PC-3 (cell line): ENCODE data around the gene TSPEAR. TPM values are rescaled to one million over a fixed set of nuclear protein-coding genes. Genes with fewer than 3 reads are reported as not detected.
"Not testable (repeated sequence)": the region's sequence is repeated elsewhere in the genome, so short reads cannot be mapped to it uniquely, and the experiment has no call there.

ENCODE experiments used
- ATAC-seq: fragments of 200-7000 bp; cut with Tn5 transposase; 2 replicates; pipeline ENCODE4 v1.9.1; 2020; ENCODE audit warnings: mild to moderate bottlenecking, moderate library complexity
- BruUV-seq: library from RNA; stranded (reverse); fragments of 400-500 nt; replicated peaks from 2 replicates; lab custom pipeline; 2021; lab: Mats Ljungman, UMichigan
- CTCF ChIA-PET: fragments of 300-600 bp; sonication (Branson Sonifier 250); formaldehyde crosslinking; loops from one replicate; lab custom pipeline; 2022; ENCODE audit warnings: antibody characterized with exemption; lab: Charles Lee
- POLR2A ChIA-PET: fragments of 300-600 bp; sonication (Branson Sonifier 250); formaldehyde crosslinking; loops from one replicate; lab custom pipeline; 2022; ENCODE audit warnings: antibody characterized with exemption; ENCODE audit not compliant: unreplicated experiment; lab: Charles Lee
- DNase-seq: peaks from one replicate; pipeline ENCODE4 v3.0.0-alpha.2; 2015
- H2AFZ ChIP-seq: fragments of 300-600 bp; sonication (generic); 2 replicates; pipeline ENCODE4 v1.6.0; 2016; ENCODE audit warnings: antibody characterized with exemption, low read length
- H3F3A ChIP-seq: fragments of 300-600 bp; sonication (generic); one replicate; pipeline ENCODE4 v1.6.0; 2017; ENCODE audit warnings: antibody characterized with exemption, low read length, control low read depth, mild to moderate bottlenecking; ENCODE audit not compliant: unreplicated experiment
- H3K27ac ChIP-seq: fragments of 300-600 bp; sonication (generic); 2 replicates; pipeline ENCODE4 v1.5.1; 2016; ENCODE audit warnings: mild to moderate bottlenecking, low read length
- H3K27me3 ChIP-seq: fragments of 300-600 bp; sonication (generic); 2 replicates; pipeline ENCODE4 v1.6.1; 2016; ENCODE audit warnings: low read length, mixed read lengths
- H3K36me3 ChIP-seq: fragments of 300-600 bp; sonication (generic); 2 replicates; pipeline ENCODE4 v1.6.1; 2016; ENCODE audit warnings: low read depth, mixed run types, low read length, mixed read lengths
- H3K4me1 ChIP-seq: fragments of 300-600 bp; sonication (generic); 2 replicates; pipeline ENCODE4 v1.5.1; 2016; ENCODE audit warnings: low read length; ENCODE audit not compliant: insufficient read depth
- H3K4me2 ChIP-seq: fragments of 300-600 bp; sonication (generic); 2 replicates; pipeline ENCODE4 v1.6.0; 2016; ENCODE audit warnings: low read length
- H3K4me3 ChIP-seq: fragments of 300-600 bp; sonication (generic); 2 replicates; pipeline ENCODE4 v1.5.1; 2016; ENCODE audit warnings: mild to moderate bottlenecking, low read length, mixed read lengths
- H3K79me2 ChIP-seq: fragments of 300-600 bp; sonication (generic); 2 replicates; pipeline ENCODE4 v1.6.1; 2017; ENCODE audit warnings: low read length, mixed read lengths
- H3K9ac ChIP-seq: fragments of 300-600 bp; sonication (generic); 2 replicates; pipeline ENCODE4 v1.6.0; 2016; ENCODE audit warnings: mild to moderate bottlenecking, low read length
- H3K9me2 ChIP-seq: fragments of 300-600 bp; sonication (generic); replicated peaks from 2 replicates; pipeline ENCODE4 v1.6.1; 2016; ENCODE audit warnings: mixed run types, low read length, mixed read lengths
- H3K9me3 ChIP-seq: fragments of 300-600 bp; sonication (generic); 2 replicates; pipeline ENCODE4 v1.6.1; 2016; ENCODE audit warnings: low read length, mixed read lengths
- H4K20me1 ChIP-seq: fragments of 300-600 bp; sonication (generic); 2 replicates; pipeline ENCODE4 v1.6.1; 2016; ENCODE audit warnings: low read length, mixed read lengths
- CTCF ChIP-seq: fragments of 300-600 bp; sonication (generic); conservative IDR thresholded peaks from 2 replicates; pipeline ENCODE4 v1.5.1; 2017; ENCODE audit warnings: antibody characterized with exemption, low read depth, mild to moderate bottlenecking, low read length
- EZH2 ChIP-seq: fragments of 300-600 bp; sonication (generic); IDR thresholded peaks from one replicate; pipeline ENCODE4 v1.6.1; 2017; ENCODE audit warnings: antibody characterized with exemption, mild to moderate bottlenecking, low read length; ENCODE audit not compliant: unreplicated experiment
- EZH2phosphoT487 ChIP-seq: fragments of 300-600 bp; sonication (generic); IDR thresholded peaks from 2 replicates; pipeline ENCODE4 v1.6.1; 2018; ENCODE audit warnings: mild to moderate bottlenecking, antibody characterized with exemption, low read length, borderline replicate concordance
- intact Hi-C: fragments of 100-400 bp; cut with micrococcal nuclease; formaldehyde crosslinking; loops from 2 replicates; pipeline ENCODE4 v1.9.0; 2023
- total RNA-seq: library from RNA; depleted of rRNA; stranded (reverse); fragments of >200 nt; gene quantifications from 2 replicates; pipeline ENCODE4 v1.2.3, GENCODE V29; 2014

The TSPEAR gene
- total RNA-seq, 1 experiment from 2014 or later: 2.1 TPM

DNA sequence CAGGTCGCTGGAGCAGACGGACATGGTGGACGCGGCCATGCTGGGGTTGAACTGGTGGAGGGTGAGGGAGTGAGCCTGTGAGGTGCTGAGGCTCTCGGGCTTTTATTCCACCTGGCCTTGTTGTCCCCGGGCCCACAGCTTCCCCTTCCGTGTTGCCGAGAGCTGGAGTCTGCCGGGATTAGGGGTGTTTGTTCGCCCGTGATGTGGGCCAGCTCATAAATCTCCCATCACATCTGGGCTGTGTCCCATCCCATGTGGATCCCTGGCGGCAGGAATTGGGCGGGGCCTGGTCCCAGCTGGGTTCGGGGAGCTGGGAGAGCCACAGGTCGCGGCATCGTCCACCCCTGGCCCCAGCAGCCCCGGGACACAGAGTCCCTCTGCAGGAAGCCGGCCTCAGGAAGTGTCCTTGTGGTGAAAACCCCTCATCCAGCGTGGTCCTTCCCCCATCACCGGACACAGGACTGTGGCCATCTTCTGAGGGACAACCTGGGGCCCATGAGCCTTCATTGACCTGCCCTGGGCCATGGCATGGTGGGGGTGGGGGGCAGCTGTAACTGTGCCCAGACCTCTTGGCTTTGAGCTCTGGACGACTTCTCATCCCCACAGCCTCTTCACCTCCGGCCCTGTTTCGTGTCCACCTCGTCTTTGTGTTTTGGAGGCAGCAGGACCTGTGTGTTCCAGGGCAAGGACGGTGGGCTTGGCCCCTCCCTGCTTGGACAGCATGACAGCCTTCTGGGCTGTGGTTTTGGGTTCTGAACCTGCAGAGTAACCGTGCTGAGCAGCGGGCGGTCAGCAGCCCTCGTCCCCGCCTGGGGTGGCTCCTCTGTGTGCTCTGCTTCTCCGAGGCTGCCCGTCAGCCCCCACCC lies 118.7 kb downstream of the TSPEAR start, which contains the start of gene KRTAP10-6:
KRTAP10-6 (minus strand) TSS at position 60 of the 866 bp plus-strand sequence; CDS start at position 39, 21 bp downstream.
- CTCF ChIA-PET: no interaction called here
- POLR2A ChIA-PET: no interaction called here

DNA sequence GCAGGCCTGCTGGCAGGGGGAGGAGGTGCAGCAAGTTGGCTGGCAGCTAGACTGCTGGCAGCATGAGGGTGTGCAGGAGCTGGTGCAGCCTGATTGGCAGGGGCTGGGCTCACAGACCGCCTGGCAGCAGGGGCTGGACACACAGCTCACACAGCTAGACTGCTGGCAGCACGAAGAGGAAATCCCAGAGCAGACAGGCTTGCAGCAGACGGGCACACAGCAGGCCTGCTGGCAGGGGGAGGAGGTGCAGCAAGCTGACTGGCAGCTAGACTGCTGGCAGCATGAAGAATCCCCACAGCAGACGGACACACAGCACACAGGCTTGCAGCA lies 119.6 kb downstream of the TSPEAR start:
- ATAC-seq, H3K27ac ChIP-seq, H3K9ac ChIP-seq, H3K9me2 ChIP-seq, H3K27me3 ChIP-seq, H3K36me3 ChIP-seq, H2AFZ ChIP-seq, POLR2A ChIA-PET, intact Hi-C loops, H3K79me2 ChIP-seq, H3K4me3 ChIP-seq, H3F3A ChIP-seq, BruUV-seq, H4K20me1 ChIP-seq, DNase-seq, H3K9me3 ChIP-seq, CTCF ChIA-PET, H3K4me2 ChIP-seq: not testable (repeated sequence)
- peaks cover 11% of the 10 kb centered on the region for H3K4me1 ChIP-seq

More for the DNA sequence above, 118.7 kb downstream of the TSPEAR start, which contains the start of gene KRTAP10-6:
- Histone ChIP-seq H3K9me3 (no peaks in the 10 kb centered on the region), H3K36me3 (no peaks in the 10 kb centered on the region), H4K20me1 (no peaks in the 10 kb centered on the region), H3K4me2 (no peak within 1 kb of the TSS), H3K27me3 (no peaks in the 10 kb centered on the region), H3K4me1 (peaks cover 12% of the 10 kb centered on the region), H3K9ac (no peak within 1 kb of the TSS), H2AFZ (no peak within 1 kb of the TSS), H3F3A (no peaks in the 10 kb centered on the region), H3K4me3 (no peak within 1 kb of the TSS), H3K27ac (no peak within 1 kb of the TSS), H3K9me2 (no peaks in the 10 kb centered on the region), H3K79me2 (no peaks in the 10 kb centered on the region)
- no TSS peak for BruUV-seq
- no peak for TF ChIP-seq EZH2
- TF ChIP-seq CTCF: no peak
- TF ChIP-seq EZH2phosphoT487: no peak
- no peak for DNase-seq
- intact Hi-C loops: no loop called here
- ATAC-seq: no peak

GRCh38 chr21:44590897-44591800 lies 120.2 kb downstream of the TSPEAR start:
- H3K79me2 ChIP-seq, POLR2A ChIA-PET, H3K27me3 ChIP-seq, DNase-seq, H4K20me1 ChIP-seq, H3K9me3 ChIP-seq, H3K9ac ChIP-seq, H3K27ac ChIP-seq, H2AFZ ChIP-seq, H3K4me2 ChIP-seq, H3K9me2 ChIP-seq, intact Hi-C loops, BruUV-seq, ATAC-seq, H3K36me3 ChIP-seq, H3K4me1 ChIP-seq, CTCF ChIA-PET, H3F3A ChIP-seq, H3K4me3 ChIP-seq: not testable (repeated sequence)
